ENCODE results near the gene PPP2R3B. TPM values are rescaled to one million over a fixed set of nuclear protein-coding genes. Genes with fewer than 3 reads are reported as not detected.

Gene PPP2R3B
- 5.8 and 9.9 TPM in 2 replicates for total RNA-seq

GRCh38 chrX:386768-387575 is at the start of gene PPP2R3B:
TSS of gene PPP2R3B (minus strand) at chrX:386907. CDS start at chrX:386691, 216 bp downstream.

GRCh38 chrX:318739-319578 is 67.7 kb downstream of the PPP2R3B start, which contains the start of gene GTPBP6:
TSS of gene GTPBP6 (minus strand) at chrX:318796. CDS start at chrX:318787, 9 bp downstream.

Other genes with a start within 250 kb of the PPP2R3B start
- 3.8 and 6.3 TPM in 2 replicates for gene PLCXD1, start 105.5 kb downstream of the PPP2R3B start, total RNA-seq
- gene GTPBP6, start 68.1 kb downstream of the PPP2R3B start, total RNA-seq = 33.0 and 41.5 TPM in 2 replicates
- gene SHOX, start 243.9 kb upstream of the PPP2R3B start, total RNA-seq = not detected in 2 replicates